Smooth muscle cell (in vitro differentiated cells): Measurements from ENCODE around the gene DDX55. TPM values are rescaled to one million over a fixed set of nuclear protein-coding genes. Genes with fewer than 3 reads are reported as not detected.

Experiments
- DNase-seq: peaks from one replicate; lab custom pipeline; 2025; ENCODE audit not compliant: unreplicated experiment; lab: John Stamatoyannopoulos, UW
- H2AFZ ChIP-seq: fragments of 200-600 bp; sonication (generic); 2 replicates; pipeline ENCODE4 v1.6.0; 2016; ENCODE audit warnings: antibody characterized with exemption, low read depth, mild to moderate bottlenecking
- H3F3A ChIP-seq: fragments of 200-600 bp; sonication (generic); 2 replicates; pipeline ENCODE4 v1.6.0; 2017; ENCODE audit warnings: antibody characterized with exemption, low read depth
- H3K27ac ChIP-seq: fragments of 200-600 bp; sonication (generic); 2 replicates; pipeline ENCODE4 v1.5.1; 2016; ENCODE audit warnings: low read depth, mild to moderate bottlenecking
- H3K27me3 ChIP-seq: fragments of 200-600 bp; sonication (generic); 2 replicates; pipeline ENCODE4 v1.6.1; 2016; ENCODE audit warnings: low read depth, mild to moderate bottlenecking
- H3K36me3 ChIP-seq: fragments of 200-600 bp; sonication (generic); 2 replicates; pipeline ENCODE4 v1.5.1; 2016; ENCODE audit warnings: low read depth
- H3K4me1 ChIP-seq: fragments of 200-600 bp; sonication (generic); 2 replicates; pipeline ENCODE4 v1.5.1; 2016; ENCODE audit warnings: low read depth
- H3K4me2 ChIP-seq: fragments of 200-600 bp; sonication (generic); 2 replicates; pipeline ENCODE4 v1.6.0; 2016; ENCODE audit warnings: mild to moderate bottlenecking
- H3K4me3 ChIP-seq: fragments of 200-600 bp; sonication (generic); 2 replicates; pipeline ENCODE4 v1.5.1; 2016; ENCODE audit warnings: mild to moderate bottlenecking
- H3K79me2 ChIP-seq: fragments of 200-600 bp; sonication (generic); 2 replicates; pipeline ENCODE4 v1.6.0; 2016; ENCODE audit warnings: low read depth, mild to moderate bottlenecking
- H3K9ac ChIP-seq: fragments of 200-600 bp; sonication (generic); 2 replicates; pipeline ENCODE4 v1.6.0; 2016; ENCODE audit warnings: low read depth
- H3K9me3 ChIP-seq: fragments of 200-600 bp; sonication (generic); replicated peaks from 2 replicates; pipeline ENCODE4 v1.5.1; 2016; ENCODE audit warnings: low read depth
- H4K20me1 ChIP-seq: fragments of 200-600 bp; sonication (generic); 2 replicates; pipeline ENCODE4 v1.6.0; 2016; ENCODE audit warnings: low read depth
- CTCF ChIP-seq: fragments of 200-600 bp; sonication (generic); IDR thresholded peaks from 2 replicates; pipeline ENCODE4 v1.5.1; 2017; ENCODE audit warnings: borderline replicate concordance, mild to moderate bottlenecking, antibody characterized with exemption; ENCODE audit not compliant: insufficient read depth, poor library complexity, severe bottlenecking
- WGBS: methylation state at CpG from one replicate; pipeline ENCODE4 v1.1.7; 2016; ENCODE audit warnings: low lambda C conversion rate; 5-methylcytosine and 5-hydroxymethylcytosine counted together
- polyA plus RNA-seq: library from polyadenylated mRNA; unstranded; fragments of >200 nt; fragmentation: Nextera tagmentation; extraction: Ambion mirVana; gene quantifications from 2 replicates; pipeline ENCODE4 v1.2.1, GENCODE V29; 2016
- total RNA-seq: library from RNA; depleted of rRNA; stranded (reverse); fragments of >200 nt; gene quantifications from 2 replicates; pipeline ENCODE4 v1.2.3, GENCODE V29; 2014

DDX55 gene
- total and polyA plus RNA-seq, 2 experiments from 2014 or later = 14.5 to 14.7 TPM

DNA sequence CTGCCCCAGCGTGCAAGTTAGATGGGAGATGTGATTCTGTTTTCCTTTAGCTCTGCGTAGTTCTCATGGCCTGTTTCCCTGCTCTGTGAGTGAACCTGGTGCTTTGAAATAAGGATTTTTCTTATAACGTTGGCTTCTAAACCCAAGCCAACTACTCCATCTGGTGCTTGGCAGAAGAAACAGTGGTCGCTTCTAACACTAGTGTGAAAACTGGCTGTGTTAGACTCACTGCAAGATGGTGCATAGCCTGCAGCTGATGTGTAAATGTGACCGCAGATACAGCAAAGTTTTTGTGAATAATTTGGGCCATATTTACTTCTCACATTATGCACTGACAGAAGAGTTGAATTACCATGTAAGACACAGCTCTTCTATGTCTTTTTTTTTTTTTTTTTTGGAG, 44.0 kb downstream of the DDX55 start:
- no peak for DNase-seq
- Histone ChIP-seq H3K4me3 (no peak overlapping the region), H3K36me3 (peaks cover 16% of the 10 kb centered on the region), H3K9me3 (no peaks in the 10 kb centered on the region), H3K9ac (no peak overlapping the region), H4K20me1 (no peaks in the 10 kb centered on the region), H3K79me2 (no peaks in the 10 kb centered on the region), H3K4me1 (no peaks in the 10 kb centered on the region), H3K4me2 (no peak overlapping the region), H3F3A (no peaks in the 10 kb centered on the region), H2AFZ (no peak overlapping the region), H3K27ac (no peak overlapping the region), H3K27me3 (no peaks in the 10 kb centered on the region)
- TF ChIP-seq CTCF = no peak
- WGBS = 98% methylated on average over 5 of the region's 5 CpGs

GRCh38 chr12:123648401-123648800, 46.5 kb downstream of the DDX55 start:
- H3K4me2 ChIP-seq = no peak overlapping the region
- H3K4me3 ChIP-seq = no peak overlapping the region
- no peak for DNase-seq
- no peaks in the 10 kb centered on the region for H4K20me1 ChIP-seq
- 98% methylated on average over 5 of the region's 5 CpGs for whole genome bisulfite sequencing
- no peak overlapping the region for H3K9ac ChIP-seq
- no peaks in the 10 kb centered on the region for H3K9me3 ChIP-seq
- no peaks in the 10 kb centered on the region for H3F3A ChIP-seq
- no peaks in the 10 kb centered on the region for H3K79me2 ChIP-seq
- no peaks in the 10 kb centered on the region for H3K4me1 ChIP-seq
- no peak overlapping the region for H2AFZ ChIP-seq
- peaks cover 25% of the 10 kb centered on the region for H3K36me3 ChIP-seq
- H3K27ac ChIP-seq = no peak overlapping the region
- no peak for TF ChIP-seq CTCF
- H3K27me3 ChIP-seq = no peaks in the 10 kb centered on the region

DNA sequence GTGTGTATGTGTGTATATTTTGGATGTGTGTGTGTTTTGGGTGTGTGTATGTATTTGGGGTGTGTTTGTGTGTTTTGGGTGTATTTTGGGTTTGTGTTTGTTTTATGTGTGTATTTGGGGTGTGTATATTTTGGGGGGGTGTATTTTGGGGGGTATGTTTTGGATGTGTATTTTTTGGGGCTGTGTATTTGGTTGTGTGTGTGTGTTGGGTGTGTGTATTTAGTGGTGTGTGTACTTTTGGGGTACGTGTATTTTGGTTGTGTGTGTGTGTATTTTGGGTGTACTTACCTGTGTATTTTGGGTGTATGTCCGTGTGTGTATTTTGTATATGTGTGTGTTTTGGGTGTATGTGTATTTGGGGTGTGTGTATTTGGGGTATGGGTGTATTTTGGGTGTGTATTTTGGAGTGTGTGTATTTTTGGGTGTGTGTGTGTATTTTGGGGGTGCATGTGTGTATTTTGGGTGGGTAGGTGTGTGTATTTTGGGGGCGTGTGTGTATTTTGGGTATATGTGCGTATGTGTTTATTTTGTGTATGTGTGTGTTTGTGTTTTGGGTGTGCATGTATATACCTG, 52.3 kb downstream of the DDX55 start:
- H4K20me1 ChIP-seq = no peaks in the 10 kb centered on the region
- no peak overlapping the region for H3K9ac ChIP-seq
- H3K36me3 ChIP-seq = peaks cover 13% of the 10 kb centered on the region
- H2AFZ ChIP-seq = no peak overlapping the region
- H3K4me2 ChIP-seq = no peak overlapping the region
- no peak overlapping the region for H3K27ac ChIP-seq
- no peak overlapping the region for H3K4me3 ChIP-seq
- no peaks in the 10 kb centered on the region for H3K27me3 ChIP-seq
- peaks cover 4% of the 10 kb centered on the region for H3F3A ChIP-seq
- H3K4me1 ChIP-seq = no peaks in the 10 kb centered on the region
- 100% methylated on average over 4 of the region's 4 CpGs for WGBS
- H3K79me2 ChIP-seq = no peaks in the 10 kb centered on the region
- no peak for TF ChIP-seq CTCF
- no peak for DNase-seq
- no peaks in the 10 kb centered on the region for H3K9me3 ChIP-seq

DNA sequence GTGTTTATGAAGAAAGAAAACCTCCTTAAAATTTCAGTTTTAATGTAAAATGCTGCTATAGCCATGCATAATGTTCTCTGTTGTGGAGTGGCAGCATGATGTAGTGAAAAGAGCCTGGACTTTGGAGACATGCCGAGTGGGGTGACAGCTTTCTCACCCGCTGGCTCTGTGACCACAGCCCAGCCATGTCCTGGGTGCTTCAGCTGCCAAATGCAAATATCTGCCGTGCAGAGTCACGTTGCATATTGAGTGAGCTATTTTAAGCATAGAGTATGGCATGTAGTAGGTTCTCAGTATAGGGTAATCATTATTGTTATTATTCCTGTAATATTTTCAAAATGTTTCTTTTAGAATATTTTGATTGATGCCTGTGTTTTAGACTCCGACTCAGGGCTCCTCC, 53.5 kb downstream of the DDX55 start:
- TF ChIP-seq CTCF = no peak
- H3K27me3 ChIP-seq = no peaks in the 10 kb centered on the region
- H3K9me3 ChIP-seq = no peaks in the 10 kb centered on the region
- no peak overlapping the region for H3K4me3 ChIP-seq
- H3K9ac ChIP-seq = no peak overlapping the region
- peaks cover 10% of the 10 kb centered on the region for H3F3A ChIP-seq
- no peak overlapping the region for H3K27ac ChIP-seq
- WGBS = 96% methylated on average over 5 of the region's 5 CpGs
- H3K79me2 ChIP-seq = no peaks in the 10 kb centered on the region
- H4K20me1 ChIP-seq = no peaks in the 10 kb centered on the region
- H2AFZ ChIP-seq = no peak overlapping the region
- H3K4me1 ChIP-seq = no peaks in the 10 kb centered on the region
- DNase-seq = no peak
- H3K36me3 ChIP-seq = peaks cover 13% of the 10 kb centered on the region
- no peak overlapping the region for H3K4me2 ChIP-seq
